Liver (tissue), 9 donors: ENCODE results near the gene TNFAIP8. TPM values are rescaled to one million over a fixed set of nuclear protein-coding genes. Genes with fewer than 3 reads are reported as not detected.

Source experiments
- DNase-seq: peaks from one replicate; pipeline ENCODE4 v3.0.0-alpha.2; 2017; ENCODE audit warnings: low spot score
- H3K27ac ChIP-seq, 2 donors: one replicate each; pipeline ENCODE4 v1.7.0; 2013; ENCODE audit warnings: inconsistent platforms in 2 of 2, low read length in 2 of 2, control low read depth in 1 of 2, low read depth in 1 of 2, mild to moderate bottlenecking in 1 of 2
- H3K27me3 ChIP-seq, 4 donors: one replicate each; pipeline versions ENCODE4 v1.6.1 to v1.7.0; 2013; ENCODE audit warnings: low read length in 3 of 4, inconsistent platforms in 1 of 4, mild to moderate bottlenecking in 1 of 4, moderate library complexity in 1 of 4; ENCODE audit not compliant: control insufficient read depth in 4 of 4, insufficient read depth in 4 of 4
- H3K36me3 ChIP-seq, 4 donors: one replicate each; pipeline versions ENCODE4 v1.6.1 to v1.7.0; 2013; ENCODE audit warnings: low read length in 3 of 4, mild to moderate bottlenecking in 3 of 4, low read depth in 1 of 4, moderate library complexity in 1 of 4; ENCODE audit not compliant: control insufficient read depth in 4 of 4, insufficient read depth in 3 of 4
- H3K4me1 ChIP-seq, 4 donors: one replicate each; pipeline versions ENCODE4 v1.6.1 to v1.7.0; 2013; ENCODE audit warnings: low read length in 3 of 4, mild to moderate bottlenecking in 3 of 4, moderate library complexity in 1 of 4; ENCODE audit not compliant: control insufficient read depth in 4 of 4, insufficient read depth in 4 of 4
- H3K4me3 ChIP-seq, 3 donors: one replicate each; pipeline versions ENCODE4 v1.6.1 to v1.7.0; 2013; ENCODE audit warnings: low read length in 3 of 3, control low read depth in 1 of 3, low read depth in 1 of 3, mild to moderate bottlenecking in 1 of 3
- H3K9ac ChIP-seq, 2 donors: one replicate each; pipeline ENCODE4 v1.7.0; 2013; ENCODE audit warnings: low read length in 2 of 2, mild to moderate bottlenecking in 2 of 2, moderate library complexity in 2 of 2, control low read depth in 1 of 2, low read depth in 1 of 2
- H3K9me3 ChIP-seq, 4 donors: one replicate each; pipeline versions ENCODE4 v1.6.1 to v1.7.0; 2013; ENCODE audit warnings: low read length in 3 of 4; ENCODE audit not compliant: control insufficient read depth in 4 of 4
- EGR1 ChIP-seq, 2 donors: IDR thresholded peaks; 2 replicates each; pipeline ENCODE4 v1.6.1; 2016 to 2018; ENCODE audit warnings: antibody characterized with exemption in 2 of 2, low read depth in 2 of 2
- FOXA1 ChIP-seq: IDR thresholded peaks from 2 replicates; pipeline ENCODE4 v1.6.1; 2016; ENCODE audit warnings: antibody characterized with exemption
- FOXA2 ChIP-seq: IDR thresholded peaks from 2 replicates; pipeline ENCODE4 v1.6.1; 2016; ENCODE audit warnings: antibody characterized with exemption
- GABPA ChIP-seq, 2 donors: IDR thresholded peaks in 1 of 2; conservative IDR thresholded peaks in 1 of 2; 2 replicates each; pipeline ENCODE4 v1.6.1; 2016; ENCODE audit warnings: antibody characterized with exemption in 2 of 2, mild to moderate bottlenecking in 1 of 2, moderate library complexity in 1 of 2
- HNF4A ChIP-seq, 2 donors: conservative IDR thresholded peaks; 2 replicates each; pipeline ENCODE4 v1.6.1; 2016; ENCODE audit warnings: antibody characterized with exemption in 2 of 2, mild to moderate bottlenecking in 2 of 2
- HNF4G ChIP-seq: IDR thresholded peaks from 2 replicates; pipeline ENCODE4 v1.6.1; 2016; ENCODE audit warnings: antibody characterized with exemption
- JUND ChIP-seq, 2 donors: IDR thresholded peaks; 2 replicates each; pipeline ENCODE4 v1.6.1; 2016; ENCODE audit warnings: antibody characterized with exemption in 2 of 2
- NR2F2 ChIP-seq: IDR thresholded peaks from 2 replicates; pipeline ENCODE4 v1.6.1; 2016; ENCODE audit warnings: antibody characterized with exemption
- RAD21 ChIP-seq, 2 donors: IDR thresholded peaks; 2 replicates each; pipeline ENCODE4 v1.6.1; 2016; ENCODE audit warnings: antibody characterized with exemption in 2 of 2, mild to moderate bottlenecking in 2 of 2
- RXRA ChIP-seq, 2 donors: IDR thresholded peaks; 2 replicates each; pipeline ENCODE4 v1.6.1; 2017 to 2018; ENCODE audit warnings: antibody characterized with exemption in 2 of 2, mild to moderate bottlenecking in 1 of 2
- SP1 ChIP-seq: IDR thresholded peaks from 2 replicates; pipeline ENCODE4 v1.6.1; 2018; ENCODE audit warnings: antibody characterized with exemption, mild to moderate bottlenecking
- TAF1 ChIP-seq: conservative IDR thresholded peaks from 2 replicates; pipeline ENCODE4 v1.6.1; 2016; ENCODE audit warnings: antibody characterized with exemption, mild to moderate bottlenecking
- YY1 ChIP-seq: IDR thresholded peaks from 2 replicates; pipeline ENCODE4 v1.6.1; 2016; ENCODE audit warnings: antibody characterized with exemption, mild to moderate bottlenecking
- WGBS: extraction: QIAGEN DNeasy Blood & Tissue Kit; methylation state at CpG from one replicate; pipeline ENCODE4 v1.1.7; 2013; 5-methylcytosine and 5-hydroxymethylcytosine counted together
- polyA plus RNA-seq, 2 donors: library from polyadenylated mRNA; stranded (reverse) in 1 of 2; unstranded in 1 of 2; fragments of 200-250 nt in 1 of 2; fragments of >200 nt in 1 of 2; fragmentation: Nextera tagmentation in 1 of 2; extraction: Ambion mirVana in 1 of 2; gene quantifications; one replicate each; pipeline versions ENCODE4 v1.2.1 to v1.2.3, GENCODE V29; 2013 to 2015
- total RNA-seq, 2 donors: library from RNA; depleted of rRNA; stranded (reverse); fragments of >200 nt; gene quantifications; one replicate each; pipeline ENCODE4 v1.2.3, GENCODE V29; 2014
- TF ChIP-seq, protein P1 (sequence below): IDR thresholded peaks from 2 replicates; pipeline ENCODE4 v1.6.1; 2016; ENCODE audit warnings: antibody characterized with exemption
- TF ChIP-seq, protein P2 (sequence below): fragments of 150-350 bp; IDR thresholded peaks from 2 replicates; pipeline ENCODE4 v1.5.1; 2017; ENCODE audit warnings: improper control_type of control experiment, low read depth, low read length; ENCODE audit not compliant: missing input control
- TF ChIP-seq, protein P3 (sequence below): IDR thresholded peaks from 2 replicates; pipeline ENCODE4 v1.6.1; 2016; ENCODE audit warnings: antibody characterized with exemption
- TF ChIP-seq, protein P4 (sequence below): IDR thresholded peaks from 2 replicates; pipeline ENCODE4 v1.6.1; 2016; ENCODE audit warnings: antibody characterized with exemption, mild to moderate bottlenecking
- donor health status: healthy.
- donor health status: healthy.
- donor health status: healthy.
- donor health status: healthy.
- donor health status: healthy.

The TNFAIP8 gene
- total and polyA plus RNA-seq, 4 donors: 2.6 to 28.6 (median 4.4) TPM

DNA sequence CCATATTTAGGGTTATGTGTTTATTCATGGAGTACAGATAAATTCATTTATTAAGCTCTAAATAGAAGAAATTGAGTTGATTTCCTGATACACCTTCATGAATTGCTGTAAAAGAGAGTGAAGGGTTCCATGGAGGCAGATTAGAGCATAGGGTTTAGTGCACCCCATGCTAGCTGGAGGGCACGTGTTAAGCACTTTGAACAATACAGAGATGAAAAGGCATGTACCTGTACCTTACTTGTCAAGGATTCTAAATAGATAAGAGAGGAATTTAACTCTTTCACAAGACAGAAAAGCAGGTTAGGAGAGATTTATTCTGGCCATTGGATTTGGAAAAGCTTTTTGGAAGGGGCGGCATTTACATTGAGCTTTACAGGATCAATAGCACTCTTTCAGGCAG, 23.3 kb downstream of the TNFAIP8 start:
- no peak for DNase-seq
- H3K9ac ChIP-seq: no peak overlapping the region
- WGBS: over 99% methylated on average over 2 of the region's 2 CpGs
- no peak overlapping the region for H3K27ac ChIP-seq
- H3K4me1 ChIP-seq: no peaks in the 10 kb centered on the region
- no peak overlapping the region for H3K4me3 ChIP-seq
- H3K36me3 ChIP-seq: no peaks in the 10 kb centered on the region
- no peaks in the 10 kb centered on the region for H3K9me3 ChIP-seq
- TF ChIP-seq YY1 (no peak), HNF4G (no peak), SP1 (no peak), FOXA2 (no peak), NR2F2 (no peak), TAF1 (no peak), GABPA (IDR thresholded peaks at IDR 0.05 in 1 of 2, conservative IDR thresholded peaks at IDR 0.05 in 1 of 2) (no peak), EGR1 (IDR thresholded peaks at IDR 0.05; ENCODE audit: low read depth in 2 of 2) (no peak), FOXA1 (no peak), HNF4A (conservative IDR thresholded peaks at IDR 0.05) (no peak), RXRA (IDR thresholded peaks at IDR 0.05) (no peak), JUND (IDR thresholded peaks at IDR 0.05) (no peak), RAD21 (IDR thresholded peaks at IDR 0.05) (no peak)
- TF ChIP-seq, protein P1, sequence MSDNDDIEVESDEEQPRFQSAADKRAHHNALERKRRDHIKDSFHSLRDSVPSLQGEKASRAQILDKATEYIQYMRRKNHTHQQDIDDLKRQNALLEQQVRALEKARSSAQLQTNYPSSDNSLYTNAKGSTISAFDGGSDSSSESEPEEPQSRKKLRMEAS: no peak
- TF ChIP-seq, protein P2, sequence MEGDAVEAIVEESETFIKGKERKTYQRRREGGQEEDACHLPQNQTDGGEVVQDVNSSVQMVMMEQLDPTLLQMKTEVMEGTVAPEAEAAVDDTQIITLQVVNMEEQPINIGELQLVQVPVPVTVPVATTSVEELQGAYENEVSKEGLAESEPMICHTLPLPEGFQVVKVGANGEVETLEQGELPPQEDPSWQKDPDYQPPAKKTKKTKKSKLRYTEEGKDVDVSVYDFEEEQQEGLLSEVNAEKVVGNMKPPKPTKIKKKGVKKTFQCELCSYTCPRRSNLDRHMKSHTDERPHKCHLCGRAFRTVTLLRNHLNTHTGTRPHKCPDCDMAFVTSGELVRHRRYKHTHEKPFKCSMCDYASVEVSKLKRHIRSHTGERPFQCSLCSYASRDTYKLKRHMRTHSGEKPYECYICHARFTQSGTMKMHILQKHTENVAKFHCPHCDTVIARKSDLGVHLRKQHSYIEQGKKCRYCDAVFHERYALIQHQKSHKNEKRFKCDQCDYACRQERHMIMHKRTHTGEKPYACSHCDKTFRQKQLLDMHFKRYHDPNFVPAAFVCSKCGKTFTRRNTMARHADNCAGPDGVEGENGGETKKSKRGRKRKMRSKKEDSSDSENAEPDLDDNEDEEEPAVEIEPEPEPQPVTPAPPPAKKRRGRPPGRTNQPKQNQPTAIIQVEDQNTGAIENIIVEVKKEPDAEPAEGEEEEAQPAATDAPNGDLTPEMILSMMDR: no peak
- TF ChIP-seq, protein P3, sequence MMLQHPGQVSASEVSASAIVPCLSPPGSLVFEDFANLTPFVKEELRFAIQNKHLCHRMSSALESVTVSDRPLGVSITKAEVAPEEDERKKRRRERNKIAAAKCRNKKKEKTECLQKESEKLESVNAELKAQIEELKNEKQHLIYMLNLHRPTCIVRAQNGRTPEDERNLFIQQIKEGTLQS: no peak
- TF ChIP-seq, protein P4, sequence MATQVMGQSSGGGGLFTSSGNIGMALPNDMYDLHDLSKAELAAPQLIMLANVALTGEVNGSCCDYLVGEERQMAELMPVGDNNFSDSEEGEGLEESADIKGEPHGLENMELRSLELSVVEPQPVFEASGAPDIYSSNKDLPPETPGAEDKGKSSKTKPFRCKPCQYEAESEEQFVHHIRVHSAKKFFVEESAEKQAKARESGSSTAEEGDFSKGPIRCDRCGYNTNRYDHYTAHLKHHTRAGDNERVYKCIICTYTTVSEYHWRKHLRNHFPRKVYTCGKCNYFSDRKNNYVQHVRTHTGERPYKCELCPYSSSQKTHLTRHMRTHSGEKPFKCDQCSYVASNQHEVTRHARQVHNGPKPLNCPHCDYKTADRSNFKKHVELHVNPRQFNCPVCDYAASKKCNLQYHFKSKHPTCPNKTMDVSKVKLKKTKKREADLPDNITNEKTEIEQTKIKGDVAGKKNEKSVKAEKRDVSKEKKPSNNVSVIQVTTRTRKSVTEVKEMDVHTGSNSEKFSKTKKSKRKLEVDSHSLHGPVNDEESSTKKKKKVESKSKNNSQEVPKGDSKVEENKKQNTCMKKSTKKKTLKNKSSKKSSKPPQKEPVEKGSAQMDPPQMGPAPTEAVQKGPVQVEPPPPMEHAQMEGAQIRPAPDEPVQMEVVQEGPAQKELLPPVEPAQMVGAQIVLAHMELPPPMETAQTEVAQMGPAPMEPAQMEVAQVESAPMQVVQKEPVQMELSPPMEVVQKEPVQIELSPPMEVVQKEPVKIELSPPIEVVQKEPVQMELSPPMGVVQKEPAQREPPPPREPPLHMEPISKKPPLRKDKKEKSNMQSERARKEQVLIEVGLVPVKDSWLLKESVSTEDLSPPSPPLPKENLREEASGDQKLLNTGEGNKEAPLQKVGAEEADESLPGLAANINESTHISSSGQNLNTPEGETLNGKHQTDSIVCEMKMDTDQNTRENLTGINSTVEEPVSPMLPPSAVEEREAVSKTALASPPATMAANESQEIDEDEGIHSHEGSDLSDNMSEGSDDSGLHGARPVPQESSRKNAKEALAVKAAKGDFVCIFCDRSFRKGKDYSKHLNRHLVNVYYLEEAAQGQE: no peak
- H3K27me3 ChIP-seq: no peaks in the 10 kb centered on the region

DNA sequence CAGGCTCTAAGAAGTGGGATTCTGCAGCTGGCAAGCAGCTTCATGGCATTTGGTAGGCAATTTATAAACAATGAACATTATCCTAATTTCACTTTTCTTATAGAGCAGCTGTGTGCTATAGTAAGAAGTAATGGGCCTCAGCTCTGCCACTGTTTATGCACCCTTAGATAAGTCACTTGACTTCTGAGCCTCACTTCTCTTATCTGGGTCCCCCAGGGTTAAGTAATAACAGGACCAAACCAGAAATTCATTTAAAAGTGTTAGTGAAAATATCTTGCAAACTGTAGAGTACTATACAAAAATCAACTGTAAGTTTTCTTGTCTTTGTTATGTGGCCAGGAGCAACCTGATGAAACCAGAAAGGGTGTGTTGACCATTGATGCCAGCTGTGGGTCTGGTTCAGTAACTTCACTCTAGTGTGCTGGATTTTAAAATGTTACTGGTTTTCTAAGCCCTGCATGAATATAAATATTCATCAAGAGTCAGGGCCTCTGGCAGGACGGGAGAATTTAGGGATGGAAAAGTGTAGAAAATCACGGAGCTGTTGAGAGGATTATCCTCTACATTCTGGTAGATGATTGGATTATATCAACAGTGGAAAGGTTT, 24.2 kb downstream of the TNFAIP8 start:
- TF ChIP-seq, protein P3: no peak
- TF ChIP-seq SP1: no peak
- TF ChIP-seq, protein P2: no peak
- no peaks in the 10 kb centered on the region for H3K9me3 ChIP-seq
- no peak overlapping the region for H3K27ac ChIP-seq
- no peaks in the 10 kb centered on the region for H3K36me3 ChIP-seq
- no peak for DNase-seq
- no peak overlapping the region for H3K4me3 ChIP-seq
- no peak overlapping the region for H3K9ac ChIP-seq
- no peaks in the 10 kb centered on the region for H3K4me1 ChIP-seq
- 97% methylated on average over 2 of the region's 2 CpGs for WGBS
- H3K27me3 ChIP-seq: no peaks in the 10 kb centered on the region
